ENCODE data around the gene OPRD1. TPM values are rescaled to one million over a fixed set of nuclear protein-coding genes. Genes with fewer than 3 reads are reported as not detected.
"Not testable (repeated sequence)": the region's sequence is repeated elsewhere in the genome, so short reads cannot be mapped to it uniquely, and the experiment has no call there.

OPRD1 gene
- total RNA-seq, 1 donor from 2014 or later = not detected

DNA sequence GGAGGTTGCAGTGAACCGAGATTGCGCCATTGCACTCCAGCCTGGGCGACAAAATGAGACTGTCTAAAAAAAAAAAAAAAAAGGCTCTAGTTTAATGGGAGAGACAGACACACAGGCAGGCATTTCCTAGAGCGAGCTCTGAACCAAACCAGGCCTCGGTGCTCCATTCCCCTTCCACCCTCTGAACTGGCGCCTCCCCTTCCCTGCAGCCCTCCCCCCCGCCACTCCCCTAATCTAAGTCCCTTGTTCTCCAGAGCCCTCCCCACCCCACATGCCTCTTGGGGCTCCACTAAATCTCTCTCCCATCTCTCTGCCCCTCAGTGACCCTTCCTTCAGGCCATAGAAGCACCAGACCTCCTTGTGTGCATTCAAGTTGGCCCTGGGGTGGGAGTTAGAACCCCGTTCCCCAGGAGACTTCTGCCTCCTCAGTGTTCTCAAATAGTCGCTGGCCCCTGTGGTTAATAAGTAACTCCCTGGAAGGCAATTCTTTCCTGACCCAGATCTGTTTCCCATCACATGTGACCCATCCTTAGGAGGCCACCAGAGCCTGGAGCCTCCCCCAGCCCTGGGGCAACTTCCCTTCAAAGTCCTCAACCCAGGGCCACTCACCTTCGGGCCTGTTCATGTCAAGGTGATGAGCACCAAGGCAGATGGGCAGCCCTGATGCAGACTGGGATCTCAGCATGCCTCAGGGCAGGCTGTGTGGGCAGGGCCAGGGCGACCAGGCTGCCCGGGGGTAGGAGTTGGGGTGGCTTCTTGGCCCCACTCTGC, 59.8 kb downstream of the OPRD1 start:
- intact Hi-C loops (cut with micrococcal nuclease) = no loop called here
- no peak for DNase-seq
- no peak overlapping the region for H3K4me3 ChIP-seq
- no peaks in the 10 kb centered on the region for H3K9me3 ChIP-seq (replicated peaks)
- TF ChIP-seq, protein P1, sequence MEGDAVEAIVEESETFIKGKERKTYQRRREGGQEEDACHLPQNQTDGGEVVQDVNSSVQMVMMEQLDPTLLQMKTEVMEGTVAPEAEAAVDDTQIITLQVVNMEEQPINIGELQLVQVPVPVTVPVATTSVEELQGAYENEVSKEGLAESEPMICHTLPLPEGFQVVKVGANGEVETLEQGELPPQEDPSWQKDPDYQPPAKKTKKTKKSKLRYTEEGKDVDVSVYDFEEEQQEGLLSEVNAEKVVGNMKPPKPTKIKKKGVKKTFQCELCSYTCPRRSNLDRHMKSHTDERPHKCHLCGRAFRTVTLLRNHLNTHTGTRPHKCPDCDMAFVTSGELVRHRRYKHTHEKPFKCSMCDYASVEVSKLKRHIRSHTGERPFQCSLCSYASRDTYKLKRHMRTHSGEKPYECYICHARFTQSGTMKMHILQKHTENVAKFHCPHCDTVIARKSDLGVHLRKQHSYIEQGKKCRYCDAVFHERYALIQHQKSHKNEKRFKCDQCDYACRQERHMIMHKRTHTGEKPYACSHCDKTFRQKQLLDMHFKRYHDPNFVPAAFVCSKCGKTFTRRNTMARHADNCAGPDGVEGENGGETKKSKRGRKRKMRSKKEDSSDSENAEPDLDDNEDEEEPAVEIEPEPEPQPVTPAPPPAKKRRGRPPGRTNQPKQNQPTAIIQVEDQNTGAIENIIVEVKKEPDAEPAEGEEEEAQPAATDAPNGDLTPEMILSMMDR (IDR thresholded peaks at IDR 0.05; ENCODE audit: borderline replicate concordance) = no peak
- H3K4me1 ChIP-seq = no peaks in the 10 kb centered on the region
- no peaks in the 10 kb centered on the region for H3K36me3 ChIP-seq
- no peak overlapping the region for H3K27ac ChIP-seq (replicated peaks)
- H3K27me3 ChIP-seq (ENCODE audit: low read depth) = peaks cover 74% of the 10 kb centered on the region

DNA sequence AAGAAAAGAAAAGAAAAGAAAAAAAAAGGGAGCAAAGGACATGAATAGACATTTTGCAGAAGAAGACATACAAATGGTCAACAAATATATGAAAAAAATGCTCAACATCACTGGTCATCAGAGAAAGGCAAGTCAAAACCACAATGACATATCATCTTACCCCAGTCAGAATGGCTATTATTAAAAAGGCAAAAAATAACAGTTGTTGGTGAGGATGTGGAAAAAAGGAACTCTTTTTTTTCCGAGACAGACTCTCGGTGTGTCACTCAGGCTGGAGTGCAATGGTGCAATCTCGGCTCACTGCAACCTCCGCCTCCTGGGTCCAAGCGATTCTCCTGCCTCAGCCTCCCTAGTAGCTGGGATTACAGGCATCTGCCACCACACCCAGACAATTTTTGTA, 63.2 kb downstream of the OPRD1 start:
- DNase-seq; H3K4me3 ChIP-seq; H3K36me3 ChIP-seq; H3K9me3 ChIP-seq (replicated peaks); H3K4me1 ChIP-seq; H3K27ac ChIP-seq (replicated peaks): not testable (repeated sequence)
- intact Hi-C loops (cut with micrococcal nuclease) = loop anchor here (5.0 kb wide), 1 partner anchor 93 kb away; no protein-coding TSS in a partner anchor
- H3K27me3 ChIP-seq (ENCODE audit: low read depth) = peaks cover 46% of the 10 kb centered on the region

DNA sequence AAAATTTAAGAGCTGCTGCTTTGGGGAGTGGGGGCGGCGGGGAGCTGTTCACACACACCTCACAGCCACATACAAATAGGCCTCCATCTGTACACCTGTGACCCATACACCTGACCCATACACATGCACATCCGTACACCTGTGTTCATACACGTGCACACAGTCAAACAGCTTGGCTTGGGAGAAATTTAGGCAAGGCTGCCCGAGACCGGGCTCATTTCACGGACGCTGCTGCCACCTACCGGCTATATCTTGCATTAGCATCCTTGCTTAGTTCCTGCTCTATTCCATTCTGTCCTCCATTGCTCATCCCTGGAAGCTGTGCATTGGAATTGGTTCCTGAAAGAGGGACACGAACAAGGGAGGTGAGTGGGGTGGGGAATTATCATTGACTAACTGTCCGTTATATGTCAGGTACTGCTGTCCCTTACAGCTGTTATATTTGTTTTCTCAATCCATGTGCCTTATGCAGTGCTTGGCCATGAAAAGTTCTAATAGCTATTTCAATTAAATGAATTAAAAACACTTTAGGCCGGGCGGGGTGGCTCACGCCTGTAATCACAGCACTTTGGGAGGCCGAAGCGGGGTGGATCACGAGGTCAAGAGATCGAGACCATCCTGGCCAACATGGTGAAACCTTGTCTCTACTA, 65.3 kb downstream of the OPRD1 start:
- H3K9me3 ChIP-seq (replicated peaks) = no peaks in the 10 kb centered on the region
- DNase-seq = peak; percentile 66
- H3K27me3 ChIP-seq (ENCODE audit: low read depth) = peaks cover 25% of the 10 kb centered on the region
- H3K36me3 ChIP-seq = no peaks in the 10 kb centered on the region
- H3K4me1 ChIP-seq = peaks cover under 1% of the 10 kb centered on the region
- TF ChIP-seq, protein P1 (IDR thresholded peaks at IDR 0.05; ENCODE audit: borderline replicate concordance) = peak; percentile 93
- intact Hi-C loops (cut with micrococcal nuclease) = loop anchor here (5.0 kb wide), 1 partner anchor 95 kb away; no protein-coding TSS in a partner anchor
- no peak overlapping the region for H3K4me3 ChIP-seq
- no peak overlapping the region for H3K27ac ChIP-seq (replicated peaks)

DNA sequence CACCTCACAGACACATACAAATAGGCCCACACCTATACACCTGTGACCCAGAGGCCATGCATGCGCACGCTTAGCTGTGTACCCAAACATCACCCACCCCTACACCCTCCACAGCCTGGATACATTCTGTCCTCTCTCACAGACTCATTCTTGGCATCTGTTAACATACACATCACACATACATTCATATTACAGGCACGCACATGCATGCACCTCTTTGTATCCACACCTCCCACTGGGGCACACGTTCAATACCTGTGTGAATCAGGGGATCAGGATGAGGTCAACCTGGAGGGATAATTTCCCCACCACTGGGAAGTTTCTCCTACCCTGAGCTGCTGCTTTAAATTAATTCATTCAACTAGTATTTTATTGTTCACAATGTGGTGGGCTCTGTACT, 66.8 kb downstream of the OPRD1 start:
- intact Hi-C loops (cut with micrococcal nuclease) = loop anchor here (5.0 kb wide), 1 partner anchor 96 kb away; no protein-coding TSS in a partner anchor
- H3K27me3 ChIP-seq (ENCODE audit: low read depth) = peaks cover 18% of the 10 kb centered on the region

DNA sequence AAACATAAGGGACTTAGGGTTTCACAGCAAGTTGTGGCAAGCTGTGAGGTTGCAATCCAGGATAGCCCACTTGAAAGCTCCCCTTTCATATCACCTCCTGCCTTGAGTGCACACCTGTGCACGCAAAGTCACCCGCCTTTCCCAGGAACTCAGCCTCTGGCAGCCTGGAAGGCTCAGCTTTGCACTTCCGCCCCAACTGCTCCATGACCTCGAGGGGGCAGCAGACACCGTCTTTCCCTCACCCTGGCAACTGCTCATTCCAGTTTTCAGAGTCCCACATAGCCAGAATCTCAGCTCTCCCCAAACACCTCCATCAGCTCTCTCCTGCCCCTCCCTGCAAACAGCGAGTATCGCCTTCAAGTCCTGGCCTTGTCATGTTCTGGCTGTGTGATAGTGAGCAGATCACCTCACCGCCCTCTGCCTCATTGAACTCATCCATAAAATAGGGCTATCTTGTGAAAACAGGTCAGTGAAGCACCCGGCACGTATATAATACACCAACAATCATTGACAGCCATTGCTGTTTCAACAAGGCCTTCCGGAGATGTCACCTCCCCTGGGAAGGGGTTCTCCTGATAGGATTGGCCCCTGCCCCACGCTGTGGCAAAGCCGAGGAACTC, 70.1 kb downstream of the OPRD1 start:
- peak; percentile 77 for DNase-seq
- TF ChIP-seq, protein P1 (IDR thresholded peaks at IDR 0.05; ENCODE audit: borderline replicate concordance) = peak; percentile 95
- Histone ChIP-seq H3K4me1 (peaks cover 36% of the 10 kb centered on the region), H3K27me3 (ENCODE audit: low read depth) (peaks cover 7% of the 10 kb centered on the region), H3K27ac (replicated peaks) (no peak overlapping the region), H3K36me3 (no peaks in the 10 kb centered on the region), H3K4me3 (no peak overlapping the region), H3K9me3 (replicated peaks) (no peaks in the 10 kb centered on the region)
- intact Hi-C loops (cut with micrococcal nuclease) = loop anchor here (5.0 kb wide), 2 partner anchors 150 to 320 kb away; no protein-coding TSS in a partner anchor

More for the DNA sequence above, 66.8 kb downstream of the OPRD1 start:
- Histone ChIP-seq H3K36me3 (no peaks in the 10 kb centered on the region), H3K4me1 (peaks cover 5% of the 10 kb centered on the region), H3K27ac (replicated peaks) (no peak overlapping the region), H3K4me3 (no peak overlapping the region), H3K9me3 (replicated peaks) (no peaks in the 10 kb centered on the region)
- no peak for DNase-seq
- TF ChIP-seq, protein P1 (IDR thresholded peaks at IDR 0.05; ENCODE audit: borderline replicate concordance) = no peak
